Heart right ventricle (tissue), 16 donors: ENCODE measurements around the gene TANGO2. TPM values are rescaled to one million over a fixed set of nuclear protein-coding genes. Genes with fewer than 3 reads are reported as not detected.

ENCODE experiments used
- ATAC-seq, 8 donors: fragments of 200-7000 bp; cut with Tn5 transposase; one replicate each; pipeline ENCODE4 v1.9.1; 2020; ENCODE audit warnings: mild to moderate bottlenecking in 8 of 8, moderate library complexity in 8 of 8, moderate number of reproducible peaks in 1 of 8
- DNase-seq, 2 donors: peaks; one replicate each; pipeline ENCODE4 v3.0.0-alpha.2; 2020
- H3K27ac ChIP-seq, 10 donors: fragments of 200-600 bp; sonication (generic) in 2 of 10; one replicate each; pipeline versions ENCODE4 v1.5.0 to v1.8.0; 2020 to 2022; ENCODE audit warnings: mild to moderate bottlenecking in 3 of 10
- H3K27me3 ChIP-seq, 7 donors: fragments of 200-600 bp; one replicate each; pipeline ENCODE4 v1.8.0; 2021 to 2022; ENCODE audit warnings: mild to moderate bottlenecking in 2 of 7
- H3K36me3 ChIP-seq, 9 donors: fragments of 200-600 bp; sonication (generic) in 1 of 9; one replicate each; pipeline versions ENCODE4 v1.5.0 to v1.8.0; 2020 to 2022; ENCODE audit warnings: mild to moderate bottlenecking in 2 of 9
- H3K4me1 ChIP-seq, 9 donors: fragments of 200-600 bp; sonication (generic) in 1 of 9; one replicate each; pipeline versions ENCODE4 v1.5.0 to v1.8.0; 2020 to 2022; ENCODE audit warnings: mild to moderate bottlenecking in 4 of 9
- H3K4me3 ChIP-seq, 10 donors: fragments of 200-600 bp; sonication (generic) in 2 of 10; one replicate each; pipeline versions ENCODE4 v1.5.0 to v1.8.0; 2020 to 2022; ENCODE audit warnings: mild to moderate bottlenecking in 7 of 10, moderate library complexity in 2 of 10
- H3K9me3 ChIP-seq, 11 donors: fragments of 200-600 bp in 10 of 11; sonication (generic) in 2 of 11; one replicate each; pipeline versions ENCODE4 v1.5.0 to v1.8.0; 2013 to 2022; ENCODE audit warnings: mild to moderate bottlenecking in 2 of 11, control low read depth in 1 of 11, moderate library complexity in 1 of 11
- WGBS, 2 donors: extraction: QIAGEN DNeasy Blood & Tissue Kit; methylation state at CpG; one replicate each; pipeline ENCODE4 v1.1.7; 2013; ENCODE audit warnings: inconsistent platforms in 1 of 2; 5-methylcytosine and 5-hydroxymethylcytosine counted together
- intact Hi-C, 10 donors: fragments of 100-400 bp; cut with DNase I; formaldehyde crosslinking; loops; one replicate each; pipeline versions ENCODE4 v1.11.1 to v1.14.2; 2022
- polyA plus RNA-seq, 2 donors: library from polyadenylated mRNA; stranded (reverse); fragments of 200-250 nt; gene quantifications; one replicate each; pipeline ENCODE4 v1.2.3, GENCODE V29; 2013
- total RNA-seq, 10 donors: library from RNA; stranded (reverse); fragmentation: NEBNext Ultra II Directional in 3 of 10; extraction: Animal tissue kit (Norgen Biotek cat#: 25700) in 3 of 10; gene quantifications; one replicate each; pipeline versions ENCODE4 v1.2.1 to v1.2.4, GENCODE V29; 2021 to 2023
- TF ChIP-seq, protein P1 (sequence below), 9 donors: fragments of 200-600 bp; sonication (generic) in 2 of 9; IDR thresholded peaks; one replicate each; pipeline versions ENCODE4 v1.5.0 to v1.8.0; 2021 to 2022; ENCODE audit warnings: antibody characterized with exemption in 9 of 9, mild to moderate bottlenecking in 5 of 9, moderate library complexity in 1 of 9
- donor health status: Arrhythmogenic right ventricular cardiomyopathy.
- donor health status: ischemic (EF 13 %, LVEDD 7.1; RV severe dilation, severe dysfunction).
- donor health status: healthy with polysubstance abuse.
- donor health status: DM: no; HTN: yes; CAD: no.
- donor health status: DM: no; HTN: no; CAD: no.
- donor health status: ischemic (EF 25% LVEDD 6.9; RV normal size, moderate dysfunction).
- donor health status: ischemic (EF 25% LVEDD 5.7; RV mildly dilated, moderate dysfunction).
- donor health status: healthy.
- donor health status: DM: yes; HTN: yes; CAD: no.
- donor health status: Ischemic cardiomyopathy.
- donor health status: ischemic (EF 35%, LVEDD 5.7; RV mildly dilated, moderate dysfunction).
- donor health status: nonischemic (EF 11% LVEDD 7.7; RV severe dilation, severe dysfunction).
- donor health status: DM: yes; HTN: yes; CAD: no.
- donor health status: PGD.
- donor health status: ischemic (EF 29% LVEDD 5.4; RV normal size, mild dysfunction).
- donor health status: nonischemic (EF 23%, LVEDD 6.1; RV moderate dilation, normal function).

Gene TANGO2
- total and polyA plus RNA-seq, 12 donors = 34.1 to 139 (median 81.0) TPM

DNA sequence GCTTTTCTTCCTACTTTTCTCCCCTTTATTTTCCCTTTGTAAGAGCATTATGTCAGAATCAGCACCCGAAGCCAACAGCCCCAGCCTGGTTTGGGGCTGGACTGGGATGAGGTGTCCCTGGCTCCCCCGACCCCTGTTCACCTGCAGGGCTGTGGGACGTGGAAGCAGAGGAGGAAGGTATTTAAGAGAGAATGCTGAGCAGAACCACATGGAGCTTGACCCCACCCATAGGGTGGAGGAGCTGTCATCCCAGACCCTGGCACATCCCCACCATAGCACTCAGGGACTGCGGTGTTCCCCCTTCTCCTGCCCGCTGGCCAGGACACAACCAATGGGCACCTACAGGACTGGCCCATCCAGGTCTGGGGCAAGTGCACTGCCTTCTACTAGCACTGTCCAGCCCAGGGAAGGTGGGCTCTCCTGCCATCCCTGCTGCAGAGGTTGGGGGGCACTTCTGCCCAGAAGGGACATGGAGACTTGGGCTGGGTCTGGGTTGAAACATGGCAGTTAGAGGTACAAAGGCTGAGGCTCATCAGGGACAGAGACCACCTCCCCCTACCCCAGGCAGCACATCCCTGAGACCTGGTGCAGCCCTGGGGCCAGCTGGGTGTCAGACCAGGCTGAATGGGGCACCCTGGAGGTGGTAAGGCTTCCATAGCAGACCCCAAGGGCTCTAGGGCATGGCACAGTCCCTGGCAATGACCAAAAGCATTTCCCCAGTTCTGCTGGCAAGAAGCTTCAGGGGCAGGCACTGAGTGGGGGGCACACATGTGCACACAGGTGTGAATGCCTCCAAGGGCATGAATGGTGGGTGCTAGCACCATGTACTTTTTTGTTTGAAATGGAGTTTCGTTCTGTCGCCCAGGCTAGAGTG lies 19.7 kb downstream of the TANGO2 start:
- ATAC-seq (peak in 2 of 8 donors; percentile 5 to 18), DNase-seq (no peak)
- Histone ChIP-seq H3K4me1 (peaks cover 0 to 26% (median 3%) of the 10 kb centered on the region in 9 donors), H3K4me3 (no peak overlapping the region), H3K27ac (no peak overlapping the region), H3K9me3 (no peaks in the 10 kb centered on the region), H3K36me3 (peaks cover 0 to 93% (median 33%) of the 10 kb centered on the region in 9 donors), H3K27me3 (no peaks in the 10 kb centered on the region)
- 89 to 90% methylated on average over 7 of the region's 7 CpGs for WGBS, 2 donors
- intact Hi-C loops = no loop called here
- TF ChIP-seq, protein P1, sequence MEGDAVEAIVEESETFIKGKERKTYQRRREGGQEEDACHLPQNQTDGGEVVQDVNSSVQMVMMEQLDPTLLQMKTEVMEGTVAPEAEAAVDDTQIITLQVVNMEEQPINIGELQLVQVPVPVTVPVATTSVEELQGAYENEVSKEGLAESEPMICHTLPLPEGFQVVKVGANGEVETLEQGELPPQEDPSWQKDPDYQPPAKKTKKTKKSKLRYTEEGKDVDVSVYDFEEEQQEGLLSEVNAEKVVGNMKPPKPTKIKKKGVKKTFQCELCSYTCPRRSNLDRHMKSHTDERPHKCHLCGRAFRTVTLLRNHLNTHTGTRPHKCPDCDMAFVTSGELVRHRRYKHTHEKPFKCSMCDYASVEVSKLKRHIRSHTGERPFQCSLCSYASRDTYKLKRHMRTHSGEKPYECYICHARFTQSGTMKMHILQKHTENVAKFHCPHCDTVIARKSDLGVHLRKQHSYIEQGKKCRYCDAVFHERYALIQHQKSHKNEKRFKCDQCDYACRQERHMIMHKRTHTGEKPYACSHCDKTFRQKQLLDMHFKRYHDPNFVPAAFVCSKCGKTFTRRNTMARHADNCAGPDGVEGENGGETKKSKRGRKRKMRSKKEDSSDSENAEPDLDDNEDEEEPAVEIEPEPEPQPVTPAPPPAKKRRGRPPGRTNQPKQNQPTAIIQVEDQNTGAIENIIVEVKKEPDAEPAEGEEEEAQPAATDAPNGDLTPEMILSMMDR (IDR thresholded peaks at IDR 0.05) = no peak

DNA sequence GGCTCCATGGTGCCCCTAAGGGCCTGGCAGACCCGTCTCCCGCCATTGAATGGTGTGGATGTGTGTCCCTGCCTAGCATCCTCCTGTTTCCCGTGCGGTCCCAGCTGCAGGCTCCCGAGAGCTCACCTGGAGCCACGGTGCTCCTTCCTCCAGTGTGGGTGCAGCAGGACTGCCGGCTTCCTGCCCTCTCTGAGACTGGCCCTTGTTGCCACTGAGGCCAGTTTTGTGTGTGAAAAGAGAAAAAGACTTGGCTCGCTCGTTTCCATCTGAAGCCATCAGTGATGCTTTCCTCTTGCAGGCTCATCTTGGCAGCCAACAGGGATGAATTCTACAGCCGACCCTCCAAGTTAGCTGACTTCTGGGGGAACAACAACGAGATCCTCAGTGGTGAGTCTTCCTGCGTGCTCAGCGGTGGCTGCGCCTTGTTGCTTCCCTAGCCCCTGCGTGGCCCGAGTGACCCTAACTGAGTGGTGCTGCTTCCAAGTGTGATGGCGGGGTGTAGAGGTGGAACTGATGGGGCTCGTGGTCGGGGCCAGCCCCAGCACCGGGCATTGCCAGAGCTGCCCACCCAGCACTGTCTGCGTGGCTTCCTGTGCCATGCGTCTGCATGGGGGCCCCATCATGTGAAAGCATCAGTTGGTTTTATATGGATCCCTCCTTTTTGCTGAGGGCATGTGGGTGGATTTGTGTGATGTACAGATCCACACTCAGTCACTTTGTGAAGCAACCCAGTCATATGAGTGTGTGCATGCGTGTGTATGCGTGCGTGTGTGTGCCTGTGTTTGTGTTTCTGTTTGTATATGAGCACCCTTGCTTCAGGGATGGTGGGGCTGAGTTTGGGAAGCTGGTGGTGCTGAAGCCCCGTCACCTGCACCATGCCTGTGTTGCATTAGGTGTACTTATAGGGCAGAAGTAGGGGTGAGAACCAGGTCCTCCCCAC lies 22.4 kb downstream of the TANGO2 start:
- TF ChIP-seq, protein P1 (IDR thresholded peaks at IDR 0.05) = no peak
- intact Hi-C loops = no loop called here
- peaks cover 0 to 9% (median 0%) of the 10 kb centered on the region in 11 donors for H3K9me3 ChIP-seq
- no peak overlapping the region for H3K4me3 ChIP-seq
- no peaks in the 10 kb centered on the region for H3K27me3 ChIP-seq
- H3K27ac ChIP-seq = no peak overlapping the region
- no peak for DNase-seq
- H3K4me1 ChIP-seq = peaks cover 0 to 11% (median 0%) of the 10 kb centered on the region in 9 donors
- WGBS, 2 donors = 91 to 96% methylated on average over 26 of the region's 26 CpGs
- no peak for ATAC-seq
- peaks cover 0 to 98% (median 28%) of the 10 kb centered on the region in 9 donors for H3K36me3 ChIP-seq

DNA sequence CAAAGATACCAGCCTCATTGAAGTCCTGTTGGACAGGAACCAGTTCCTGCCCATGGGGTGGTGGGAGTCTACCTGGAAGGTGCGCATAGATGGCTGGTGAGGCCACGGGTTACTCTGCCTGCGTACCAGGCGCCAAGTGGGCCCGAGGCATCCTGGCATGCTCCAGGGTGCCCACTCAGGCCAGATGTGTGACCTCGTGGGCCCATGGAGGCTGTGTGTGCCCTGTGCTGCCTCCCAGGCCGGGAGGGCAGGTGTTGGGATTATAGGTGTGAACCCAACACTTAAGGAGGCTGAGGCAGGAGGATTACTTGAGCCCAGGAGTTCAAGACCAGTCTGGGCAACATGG lies 23.1 kb downstream of the TANGO2 start:
- no peak for DNase-seq
- intact Hi-C loops = no loop called here
- WGBS, 2 donors = 88 to 99% methylated on average over 7 of the region's 7 CpGs
- H3K27ac ChIP-seq = no peak overlapping the region
- H3K4me1 ChIP-seq = peaks cover 0 to 11% (median 0%) of the 10 kb centered on the region in 9 donors
- H3K27me3 ChIP-seq = no peaks in the 10 kb centered on the region
- no peak for ATAC-seq
- H3K4me3 ChIP-seq = no peak overlapping the region
- TF ChIP-seq, protein P1 (IDR thresholded peaks at IDR 0.05) = no peak
- H3K36me3 ChIP-seq = peaks cover 0 to 98% (median 28%) of the 10 kb centered on the region in 9 donors
- H3K9me3 ChIP-seq = peaks cover 0 to 12% (median 0%) of the 10 kb centered on the region in 11 donors

DNA sequence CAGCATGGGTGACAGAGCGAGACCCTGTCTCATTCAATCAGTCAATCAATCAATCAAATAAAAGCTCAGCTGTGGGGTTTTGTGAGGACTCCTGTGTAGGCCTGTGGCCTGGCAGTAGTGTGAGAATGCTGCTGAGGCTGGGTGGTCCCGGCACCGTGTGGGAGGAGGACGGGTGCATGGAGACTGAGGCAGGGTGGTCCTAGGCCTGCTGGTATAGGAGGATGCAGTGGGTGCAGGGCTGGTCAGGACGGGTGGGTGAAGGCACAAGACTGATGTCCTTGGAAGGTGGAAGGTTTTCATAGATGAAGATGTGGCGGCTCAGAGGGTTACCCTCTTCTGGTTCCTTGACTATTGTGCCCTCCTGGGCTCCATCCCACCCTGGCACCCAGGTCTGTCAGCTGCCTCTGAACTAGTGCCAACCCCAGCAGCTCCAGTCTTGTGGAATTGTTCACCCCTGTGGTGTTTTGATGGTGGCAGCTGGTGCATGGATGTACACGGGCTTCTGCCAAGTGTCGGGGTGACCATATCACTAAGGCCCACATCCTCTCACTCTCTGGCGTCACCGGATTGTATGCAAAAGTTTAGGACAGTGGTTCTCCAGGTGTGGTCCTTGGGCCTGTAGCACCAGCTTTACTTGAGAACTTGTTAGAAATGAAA lies 23.7 kb downstream of the TANGO2 start:
- ATAC-seq (peak in 5 of 8 donors; percentile 6 to 50 (median 24)), DNase-seq (no peak)
- 82 to 83% methylated on average over 10 of the region's 10 CpGs for WGBS, 2 donors
- H3K36me3 ChIP-seq = peaks cover 0 to 98% (median 28%) of the 10 kb centered on the region in 9 donors
- H3K4me3 ChIP-seq = no peak overlapping the region
- no peak overlapping the region for H3K27ac ChIP-seq
- TF ChIP-seq, protein P1 (IDR thresholded peaks at IDR 0.05) = no peak
- H3K27me3 ChIP-seq = no peaks in the 10 kb centered on the region
- H3K4me1 ChIP-seq = peaks cover 0 to 11% (median 0%) of the 10 kb centered on the region in 9 donors
- peaks cover 0 to 12% (median 0%) of the 10 kb centered on the region in 11 donors for H3K9me3 ChIP-seq
- intact Hi-C loops = no loop called here
